CD4-positive, alpha-beta T cell treated with Interleukin-10 for 1 hour (primary cell): Measurements from ENCODE around the gene ZRANB3.
"Not testable (repeated sequence)": the region's sequence is repeated elsewhere in the genome, so short reads cannot be mapped to it uniquely, and the experiment has no call there.

Experiments
- DNase-seq: peaks from one replicate; pipeline ENCODE4 v3.0.0-alpha.2; 2020

The ZRANB3 gene

DNA sequence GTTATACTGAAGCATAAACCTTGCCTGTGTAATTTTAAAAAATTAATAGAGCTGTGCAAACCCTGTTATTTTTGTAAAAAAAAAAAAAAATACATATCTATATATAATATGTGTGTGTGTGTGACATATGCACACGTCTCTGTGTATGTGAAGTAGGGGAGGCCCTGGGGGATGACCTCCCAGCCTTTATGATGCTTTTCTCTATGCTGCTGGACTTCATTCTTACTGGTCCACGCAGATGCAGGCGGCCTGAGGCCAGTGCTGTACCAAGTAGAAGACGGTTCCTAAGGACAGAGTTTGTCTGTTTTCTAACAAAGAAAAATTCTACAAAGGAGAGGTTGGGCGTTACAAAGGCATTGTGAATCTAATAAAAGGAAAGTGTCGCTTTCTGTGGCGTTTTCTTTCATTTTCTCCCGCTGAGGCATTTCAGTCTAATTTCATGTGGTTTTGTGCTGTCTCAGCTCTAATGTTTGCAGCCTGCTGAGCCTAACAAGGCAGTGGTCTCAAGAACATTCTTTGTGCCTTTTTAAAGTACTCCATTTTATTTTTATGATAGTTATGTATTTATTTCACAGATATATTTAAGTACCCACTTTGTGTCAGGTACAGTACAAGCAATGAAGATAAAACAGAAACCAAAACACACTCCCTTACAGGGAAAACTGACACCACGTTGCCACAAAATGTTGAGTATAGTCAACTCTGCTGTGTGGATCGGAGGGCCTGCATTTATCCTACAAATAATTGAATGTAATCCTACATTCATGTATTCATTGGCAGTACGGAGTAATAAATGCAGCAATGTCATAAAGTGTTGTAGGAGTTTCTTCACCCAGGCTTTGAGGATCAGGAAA, 360.9 kb downstream of the ZRANB3 start:
- no peak for DNase-seq

DNA sequence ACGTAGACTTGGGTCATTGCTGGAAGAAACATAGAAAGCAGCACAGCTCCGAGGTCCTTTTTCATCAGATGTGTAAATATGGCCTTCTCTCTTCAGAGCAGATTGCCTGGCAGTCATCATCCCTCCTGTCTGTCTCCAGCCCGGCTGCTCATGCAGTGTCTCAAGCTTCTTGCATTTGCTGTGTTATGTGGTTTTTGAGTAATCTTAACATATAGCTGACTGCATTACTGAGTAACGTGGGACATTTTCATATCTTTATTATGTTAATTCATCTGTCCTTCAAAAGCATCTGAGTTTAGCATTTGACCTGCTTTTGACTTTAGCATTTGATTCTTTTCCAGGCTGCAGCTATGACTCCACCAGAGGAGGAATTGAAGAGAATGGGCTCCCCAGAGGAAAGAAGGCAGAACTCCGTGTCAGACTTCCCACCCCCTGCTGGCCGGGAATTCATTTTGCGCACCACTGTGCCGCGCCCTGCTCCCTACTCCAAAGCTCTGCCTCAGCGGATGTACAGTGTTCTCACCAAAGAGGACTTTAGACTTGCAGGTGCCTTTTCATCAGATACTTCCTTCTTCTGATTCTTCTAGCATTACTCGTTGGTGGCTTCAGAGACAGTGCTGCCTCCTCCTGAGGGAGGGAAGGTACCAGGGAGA, 362.7 kb downstream of the ZRANB3 start:
- DNase-seq: no peak

DNA sequence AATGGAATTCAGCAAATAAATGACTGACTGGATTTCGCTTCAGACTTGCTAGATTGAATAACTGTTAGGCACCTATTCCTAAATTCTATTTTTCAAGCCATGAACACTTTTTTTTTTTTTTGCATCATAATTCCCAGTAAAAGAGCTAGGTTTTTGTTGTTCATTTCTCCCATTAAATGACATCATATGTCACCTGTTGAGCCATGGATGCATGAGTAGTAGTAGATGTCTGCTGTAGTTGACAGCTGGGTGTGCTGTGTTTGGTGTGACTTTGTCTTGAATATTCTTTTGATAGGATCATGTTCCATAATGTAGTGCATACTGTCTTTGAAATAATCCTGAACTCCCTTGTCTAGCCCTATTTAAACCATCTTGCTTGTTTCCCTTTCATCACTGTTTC, 363.7 kb downstream of the ZRANB3 start:
- DNase-seq: no peak

DNA sequence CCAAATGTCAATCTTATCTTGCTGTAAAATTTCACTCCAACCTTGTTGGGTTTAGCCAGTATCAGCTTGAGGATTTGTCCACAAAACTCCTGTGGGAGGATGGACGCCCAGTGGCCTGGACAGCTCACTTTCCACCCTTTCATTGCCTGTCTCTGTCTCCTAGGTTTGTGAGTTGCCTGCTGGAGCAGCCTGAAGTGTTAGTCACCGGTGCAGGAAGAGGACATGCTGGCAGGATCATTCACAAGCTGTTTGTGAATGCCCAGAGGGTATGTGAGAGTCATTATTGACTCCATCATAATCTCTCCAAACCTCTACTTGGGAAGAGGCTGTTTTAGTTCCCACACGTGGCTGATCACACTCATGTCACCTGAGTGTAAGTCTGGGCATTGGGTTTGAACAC, 366.6 kb downstream of the ZRANB3 start:
- no peak for DNase-seq

DNA sequence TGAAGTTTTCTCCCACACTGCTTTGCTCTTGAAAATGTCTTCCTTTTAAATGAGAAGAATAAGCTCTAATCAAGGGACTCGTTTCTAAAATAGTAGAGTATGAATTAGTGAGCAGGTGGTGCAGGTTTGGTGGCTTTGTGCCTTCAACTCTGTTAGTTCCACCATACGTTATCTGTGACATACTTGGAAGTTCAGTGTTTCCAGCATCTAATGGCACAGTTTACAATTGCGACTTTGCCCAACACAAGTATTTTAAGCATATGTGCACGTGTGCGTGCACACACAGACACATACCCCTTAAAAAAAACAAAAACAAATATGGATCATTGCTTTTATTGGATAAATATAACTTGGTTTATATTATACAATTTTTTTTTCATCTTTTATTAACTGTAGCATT, 367.1 kb downstream of the ZRANB3 start:
- no peak for DNase-seq

DNA sequence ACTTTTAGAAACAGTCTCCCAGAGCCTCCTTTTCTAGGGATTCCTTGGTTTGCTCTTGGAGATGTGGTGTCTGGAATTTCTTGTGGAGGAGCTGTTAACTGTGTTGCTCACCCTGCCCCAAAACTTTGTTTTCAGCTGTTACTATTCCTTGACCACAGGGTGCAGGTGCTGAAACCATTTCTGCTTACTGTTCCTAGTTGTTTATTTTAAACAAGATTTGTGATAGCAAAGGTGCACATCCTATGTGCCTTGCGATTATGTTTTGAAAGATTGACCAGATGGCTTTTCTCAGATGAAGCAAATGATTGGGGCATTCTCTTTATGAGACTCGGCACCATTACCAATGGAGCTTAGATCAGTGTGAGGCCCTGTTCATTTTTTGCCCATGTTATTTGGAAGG, 367.7 kb downstream of the ZRANB3 start:
- no peak for DNase-seq

DNA sequence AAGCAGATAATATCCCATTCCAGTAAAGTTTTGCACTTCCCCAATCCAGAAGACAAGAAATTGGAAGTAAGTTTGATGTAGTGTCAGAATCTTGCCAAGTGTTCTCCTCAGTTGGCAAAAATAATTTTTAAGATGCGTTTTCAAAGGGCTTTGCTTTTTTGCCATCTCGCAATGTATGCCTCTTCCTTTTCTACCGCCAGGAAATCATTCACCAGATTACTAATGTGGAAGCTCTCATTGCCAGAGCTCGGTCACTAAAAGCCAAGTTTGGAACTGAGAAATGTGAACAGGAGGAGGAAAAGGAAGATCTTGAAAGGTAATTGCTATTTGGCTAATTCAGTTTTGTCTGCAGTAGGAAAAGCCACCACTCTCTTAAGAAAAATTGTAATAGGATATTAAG, 368.2 kb downstream of the ZRANB3 start:
- no peak for DNase-seq

DNA sequence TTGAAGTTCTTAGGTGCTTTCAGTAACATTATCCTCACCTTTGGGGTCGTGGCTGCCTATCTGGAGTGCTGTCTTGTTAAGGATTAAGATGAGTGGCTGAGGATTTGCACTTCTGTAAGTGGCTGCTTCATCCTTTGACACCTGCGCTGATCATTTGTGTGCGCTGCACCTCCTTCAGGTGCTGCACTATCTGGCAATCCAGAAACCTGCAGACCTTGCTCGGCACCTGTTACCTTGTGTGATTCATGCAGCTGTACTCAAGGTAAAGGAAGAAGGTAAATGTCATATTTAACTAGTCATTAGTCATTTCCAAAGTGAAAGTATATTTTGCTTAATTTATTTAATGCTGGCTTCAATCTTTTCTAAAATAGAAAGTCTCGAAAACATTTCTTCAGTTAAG, 368.6 kb downstream of the ZRANB3 start:
- DNase-seq: no peak

DNA sequence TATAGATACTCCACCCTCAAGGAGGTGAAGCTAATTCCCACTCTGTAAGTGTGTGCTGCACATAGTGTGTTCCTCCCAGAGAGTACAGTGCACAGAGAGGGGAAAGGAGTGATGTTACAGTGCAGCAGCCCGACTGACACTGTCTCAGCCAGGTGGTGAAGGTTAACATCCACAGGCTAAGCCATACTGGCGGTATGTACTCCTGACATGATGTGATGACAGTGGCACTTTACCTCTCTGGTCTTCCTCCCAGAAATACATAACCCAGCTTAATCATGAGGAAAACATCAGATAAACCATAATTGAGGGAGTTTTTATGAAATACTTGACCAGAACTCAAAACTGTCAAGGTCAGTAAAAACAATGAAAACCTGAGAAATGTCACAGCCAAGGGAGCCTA, 371.8 kb downstream of the ZRANB3 start:
- no peak for DNase-seq

DNA sequence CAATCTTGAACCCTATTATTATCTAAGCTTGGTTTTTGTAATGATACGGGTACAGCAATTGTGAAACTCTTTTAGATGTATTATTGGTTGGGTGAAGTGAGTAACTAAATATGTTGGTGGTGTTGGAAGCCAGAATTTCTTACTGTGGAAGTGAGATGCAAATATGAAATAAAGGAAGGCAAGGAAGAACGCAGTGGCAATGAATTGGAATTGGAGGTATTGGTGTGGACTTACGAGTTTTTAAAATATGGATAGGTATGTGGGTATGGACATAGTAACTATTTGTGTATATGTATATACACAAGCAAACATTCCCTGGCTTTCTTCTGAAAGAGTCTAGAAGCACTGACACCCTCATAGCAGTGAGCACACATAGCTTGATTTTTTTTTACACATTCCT, 373.2 kb downstream of the ZRANB3 start:
- no peak for DNase-seq

DNA sequence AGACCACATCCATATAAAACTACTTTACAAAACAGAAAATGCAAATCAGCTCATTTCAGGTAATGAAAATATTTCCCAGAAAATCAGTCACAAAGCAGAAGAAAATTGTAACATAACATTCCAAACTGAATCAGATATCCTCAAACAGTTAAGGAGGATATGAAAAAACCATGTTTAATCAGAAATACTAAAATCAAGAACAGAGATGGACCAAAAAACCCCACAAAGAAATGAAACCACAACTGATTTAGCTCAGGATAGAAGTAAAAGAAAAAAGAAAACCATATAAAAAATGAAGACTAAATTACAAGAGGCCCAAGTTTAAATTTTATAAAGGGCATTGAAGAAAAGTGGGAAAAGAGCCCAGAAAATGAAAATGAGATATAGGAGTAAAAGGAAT, 376.1 kb downstream of the ZRANB3 start:
- DNase-seq: no peak

DNA sequence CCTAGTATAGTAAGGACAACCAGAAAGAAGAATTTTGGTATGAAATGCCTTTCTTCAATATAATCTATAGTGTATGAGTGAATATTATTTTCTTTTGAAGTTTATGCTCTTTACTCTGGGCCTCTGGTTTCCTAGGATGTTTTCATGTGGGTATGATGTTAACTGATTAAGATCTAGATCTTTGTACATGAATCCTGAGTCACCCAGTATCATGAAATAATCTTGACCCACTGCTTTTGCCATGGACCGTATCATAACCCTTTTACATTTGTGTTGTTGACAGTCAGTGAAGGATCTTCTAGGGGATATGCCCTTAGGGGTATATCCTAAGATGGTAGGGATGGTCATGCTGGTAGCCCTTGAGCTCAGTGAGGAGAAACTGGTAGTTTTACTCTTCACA, 378.7 kb downstream of the ZRANB3 start:
- no peak for DNase-seq

DNA sequence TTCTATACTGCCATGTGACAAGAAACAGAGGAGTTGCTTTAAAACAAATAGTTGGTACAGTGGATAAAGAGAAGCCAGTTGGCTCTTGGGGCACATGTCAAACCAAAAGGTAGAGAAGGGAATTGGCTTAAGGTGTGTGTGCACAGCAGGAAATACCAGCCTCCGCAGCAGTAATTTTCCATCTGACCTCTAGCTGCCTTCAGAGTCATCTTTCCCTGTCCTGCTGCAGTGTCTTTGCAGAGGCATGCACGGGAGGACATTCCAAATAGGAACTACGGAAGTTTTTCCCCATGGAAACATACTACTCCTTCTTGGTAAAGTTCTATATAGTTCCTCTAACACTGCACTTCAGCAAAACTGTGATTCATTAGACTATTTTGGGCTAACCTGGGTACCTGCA, 379.4 kb downstream of the ZRANB3 start:
- no peak for DNase-seq

DNA sequence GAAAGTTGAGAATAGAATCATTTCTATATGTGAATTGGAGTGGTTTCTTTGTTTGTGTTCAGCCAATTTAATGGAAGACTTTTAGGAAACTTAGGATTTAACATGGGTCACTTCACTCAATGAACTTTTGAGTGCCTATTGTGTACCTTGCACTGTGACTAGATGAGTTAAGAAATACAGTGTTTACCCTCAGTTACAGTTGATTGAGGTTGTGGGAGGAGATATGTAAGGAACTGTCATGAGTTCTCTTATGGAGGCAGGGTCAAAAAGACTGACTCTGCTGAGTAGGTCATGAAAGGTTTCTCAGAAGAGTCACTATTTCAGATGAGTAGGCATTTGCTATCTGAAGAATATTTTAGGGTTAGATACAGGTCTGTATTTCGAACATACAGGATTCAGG, 380.3 kb downstream of the ZRANB3 start:
- no peak for DNase-seq

DNA sequence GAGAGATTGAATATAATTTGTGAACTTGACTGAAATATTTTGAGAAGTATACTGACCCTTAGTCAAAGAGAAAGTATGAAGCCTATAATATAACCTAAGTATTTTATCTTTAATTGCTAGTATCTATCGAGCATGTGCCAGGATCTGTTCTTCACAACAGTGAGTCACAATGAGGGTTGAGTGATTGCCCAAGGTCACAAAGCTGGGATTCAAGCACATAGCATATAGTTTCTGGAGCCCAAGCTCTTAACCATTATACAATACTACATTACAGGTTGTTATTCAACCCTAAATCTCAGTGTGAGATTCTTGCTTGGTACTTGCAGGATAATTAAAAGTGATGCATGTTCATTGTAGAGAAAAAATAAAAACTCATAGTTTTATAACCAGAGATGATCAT, 381.8 kb downstream of the ZRANB3 start:
- DNase-seq: no peak

DNA sequence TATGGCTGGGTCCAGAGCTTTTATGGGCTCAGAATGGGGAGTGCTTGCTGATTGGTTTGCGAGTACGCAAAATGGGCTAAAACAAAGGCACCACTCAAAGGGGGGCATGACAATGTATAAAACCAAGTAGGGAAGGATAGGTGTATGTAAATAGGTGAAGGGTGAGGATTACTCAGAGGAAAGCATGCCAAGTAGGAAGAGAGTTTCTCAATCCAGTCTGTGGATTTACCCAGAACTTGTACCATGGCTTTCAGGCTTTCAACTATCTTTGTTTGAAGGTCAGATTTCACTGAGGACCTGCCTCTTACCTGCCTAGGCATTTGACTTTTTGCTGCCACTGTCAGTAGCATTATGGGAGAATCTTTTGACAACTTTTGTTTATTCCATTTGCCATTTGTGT, 386.7 kb downstream of the ZRANB3 start:
- no peak for DNase-seq

DNA sequence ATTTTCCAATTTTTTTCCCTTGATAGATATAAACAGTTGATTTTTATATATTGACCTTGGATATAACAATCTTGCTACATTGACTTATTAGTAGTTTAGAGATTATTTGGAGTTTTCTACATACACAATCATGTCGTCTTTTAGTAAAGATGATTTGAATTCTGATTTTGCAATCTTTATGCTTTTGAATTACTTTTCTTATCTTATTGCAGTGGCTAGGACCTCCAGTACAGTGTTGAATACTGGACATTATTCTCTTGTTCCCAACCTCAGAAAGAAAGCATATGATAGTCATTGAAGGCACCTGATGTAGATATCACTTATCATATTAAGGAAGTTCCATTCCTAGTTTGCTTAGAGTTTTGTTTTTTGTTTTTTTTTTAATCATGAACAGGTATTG, 388.7 kb downstream of the ZRANB3 start:
- no peak for DNase-seq

DNA sequence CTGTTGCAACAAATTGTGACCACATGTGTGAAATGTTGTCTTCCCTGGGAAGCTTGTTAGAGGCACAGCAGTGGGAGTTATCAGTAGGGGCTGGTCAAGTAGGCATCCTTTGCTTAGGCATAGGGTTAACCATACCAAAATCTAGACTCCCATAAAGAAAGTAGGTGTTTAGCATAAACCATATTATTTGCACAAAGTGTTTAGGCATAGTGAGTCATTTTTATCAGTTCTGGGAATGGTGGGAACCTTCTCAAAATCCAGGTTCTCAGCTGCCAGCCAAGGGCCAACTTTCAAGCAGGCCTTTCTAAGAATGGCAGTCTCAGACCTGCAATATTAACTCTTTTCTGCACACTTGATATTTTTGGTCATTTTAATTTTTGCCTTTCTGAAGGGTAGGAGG, 390.4 kb downstream of the ZRANB3 start:
- DNase-seq: no peak

DNA sequence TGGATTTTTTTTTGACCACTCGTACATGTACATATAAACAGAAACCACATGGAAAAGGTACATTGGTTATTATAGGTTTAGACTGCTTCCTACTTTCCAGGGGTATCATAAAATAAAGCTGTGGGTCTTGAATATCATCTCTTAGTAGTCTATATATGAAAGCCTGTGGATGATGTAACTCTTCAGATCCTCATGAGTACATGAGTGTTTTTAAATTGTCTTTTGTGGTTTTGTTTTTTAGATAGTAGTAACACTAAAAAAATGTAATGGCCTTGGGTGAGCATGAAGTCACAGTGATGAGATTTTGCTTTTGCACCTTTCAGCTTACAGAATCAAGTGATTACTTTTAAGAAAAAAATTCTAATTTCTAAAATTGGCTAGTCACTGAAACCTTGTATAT, 398.7 kb downstream of the ZRANB3 start:
- DNase-seq: no peak

DNA sequence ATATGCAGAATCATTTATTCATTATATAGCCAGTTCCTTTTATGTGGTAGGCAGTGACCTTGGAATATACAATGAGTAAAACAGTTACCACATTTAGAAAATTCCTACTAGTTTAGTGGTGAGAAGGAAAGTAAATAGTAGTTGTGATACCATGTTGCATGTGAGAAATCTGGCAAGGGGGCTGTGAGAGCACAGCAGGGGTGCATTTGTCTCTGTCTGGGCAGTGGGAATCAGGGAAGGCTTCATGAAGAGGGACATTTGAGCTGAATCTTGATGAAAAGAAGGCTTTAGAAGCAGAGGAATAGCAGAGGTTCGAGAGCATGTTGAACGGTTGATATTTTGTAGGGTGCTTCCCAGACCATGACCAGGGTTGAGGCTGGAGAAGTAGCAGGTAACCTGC, 400.3 kb downstream of the ZRANB3 start:
- DNase-seq: no peak

DNA sequence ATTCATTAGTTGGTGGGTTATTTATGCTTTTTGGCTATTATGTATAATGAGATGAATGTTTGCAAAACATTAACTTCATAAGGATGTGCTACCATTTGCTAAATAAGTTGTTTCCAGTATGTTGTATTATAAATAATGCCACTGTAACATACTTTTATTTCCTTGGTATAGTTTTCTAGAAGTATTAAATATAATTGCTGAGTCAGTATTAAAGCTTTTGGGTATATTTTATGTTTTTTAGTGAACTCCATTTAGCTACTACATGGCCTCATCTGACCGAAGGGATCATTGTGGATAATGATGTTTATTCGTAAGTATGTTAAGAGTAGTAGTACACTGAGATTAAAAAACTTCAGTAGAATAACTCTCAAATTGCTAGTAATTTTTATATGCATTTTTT, 405.1 kb downstream of the ZRANB3 start:
- DNase-seq: no peak

DNA sequence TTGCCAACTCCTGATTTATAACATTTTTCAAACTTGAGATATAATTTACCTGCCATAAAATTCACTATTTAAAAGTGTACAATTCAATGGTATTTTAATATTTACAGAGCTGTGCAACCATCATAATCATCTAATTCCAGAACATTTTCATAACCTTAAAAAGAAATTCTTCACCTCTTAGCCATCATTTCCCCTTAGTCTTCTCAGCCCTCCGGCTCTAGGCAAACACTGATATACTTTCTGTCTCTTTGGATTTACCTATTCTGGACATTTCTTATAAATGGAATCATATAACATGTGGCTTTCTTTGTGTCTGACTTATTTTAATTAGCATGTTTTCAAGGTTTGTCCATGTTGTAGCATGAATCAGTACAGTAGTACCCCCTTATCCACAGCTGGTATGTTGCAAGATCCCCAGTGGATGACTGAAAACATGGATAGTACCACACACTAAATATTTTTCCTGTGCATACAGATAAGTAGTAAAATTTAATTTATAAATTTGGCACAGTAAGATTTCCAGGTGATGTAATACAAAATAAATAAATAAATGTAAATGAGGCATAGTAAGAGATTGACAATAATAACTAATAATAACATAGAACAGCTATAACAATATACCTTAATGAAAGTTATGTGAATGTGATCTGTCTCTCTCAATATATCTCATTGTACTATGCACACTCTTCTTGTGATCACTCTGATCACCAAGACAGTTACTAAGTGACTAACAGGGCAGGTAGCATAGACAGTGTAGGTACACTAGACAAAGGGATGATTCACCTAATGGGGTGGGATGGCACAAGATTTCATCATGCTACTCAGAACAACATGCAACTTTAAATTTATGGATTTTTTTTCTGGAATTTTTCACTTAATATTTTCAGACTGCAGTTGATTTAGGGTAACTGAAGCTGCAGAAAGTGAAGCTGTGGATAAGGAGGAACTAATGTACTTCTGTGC, 405.8 kb downstream of the ZRANB3 start:
- no peak for DNase-seq

DNA sequence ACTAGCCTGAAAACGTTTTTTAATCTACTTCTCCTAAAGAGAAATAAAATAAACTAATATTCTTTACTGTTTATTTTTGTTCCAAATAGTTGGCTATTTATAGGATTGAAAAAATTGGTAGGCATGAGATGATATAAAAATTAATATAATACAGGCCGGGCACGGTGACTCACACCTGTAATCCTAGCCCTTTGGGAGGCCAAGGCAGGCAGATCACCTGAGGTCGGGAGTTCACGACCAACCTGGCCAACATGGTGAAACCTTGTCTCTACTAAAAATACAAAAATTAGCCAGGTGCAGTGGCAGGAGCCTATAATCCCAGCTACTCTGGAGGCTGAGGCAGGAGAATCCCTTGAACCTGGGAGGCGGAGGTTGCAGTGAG, 409.4 kb downstream of the ZRANB3 start:
- DNase-seq: not testable (repeated sequence)
